Caco-2 (cell line): ENCODE results near the gene ANKFY1. TPM values are rescaled to one million over a fixed set of nuclear protein-coding genes. Genes with fewer than 3 reads are reported as not detected.

Experiments
- BruUV-seq: library from RNA; stranded (reverse); fragments of 400-500 nt; replicated peaks from 2 replicates; lab custom pipeline; 2021; lab: Mats Ljungman, UMichigan
- CTCF ChIA-PET: fragments of 300-600 bp; sonication (Branson Sonifier 250); formaldehyde crosslinking; loops from one replicate; lab custom pipeline; 2022; ENCODE audit warnings: antibody characterized with exemption; lab: Charles Lee
- POLR2A ChIA-PET: fragments of 300-600 bp; sonication (Branson Sonifier 250); formaldehyde crosslinking; loops from one replicate; lab custom pipeline; 2022; ENCODE audit warnings: antibody characterized with exemption; lab: Charles Lee
- DNase-seq, 2 experiments: peaks; one replicate each; pipeline versions ENCODE4 v3.0.0 to v3.0.0-alpha.2; 2020 to 2022
- H3K27me3 ChIP-seq: replicated peaks from 2 replicates; pipeline ENCODE4 v1.6.0; 2011; ENCODE audit warnings: low read length; ENCODE audit not compliant: control insufficient read depth, insufficient read depth
- H3K36me3 ChIP-seq: 2 replicates; pipeline ENCODE4 v1.5.1; 2011; ENCODE audit warnings: low read length; ENCODE audit not compliant: control insufficient read depth, insufficient read depth
- H3K4me1 ChIP-seq: fragments of 250-450 bp; sonication (Bioruptor Pico); 2 replicates; pipeline ENCODE4 v1.5.1; 2020; ENCODE audit warnings: mild to moderate bottlenecking
- H3K4me3 ChIP-seq: 2 replicates; pipeline ENCODE4 v1.5.1; 2011; ENCODE audit warnings: low read depth, mild to moderate bottlenecking, control low read depth, low read length
- H3K9me3 ChIP-seq: fragments of 250-450 bp; sonication (Bioruptor Pico); 2 replicates; pipeline ENCODE4 v1.5.1; 2020; ENCODE audit warnings: mild to moderate bottlenecking, moderate library complexity
- H3K27ac Mint-ChIP-seq: one replicate; pipeline ENCODE4 v1.8.0; 2022; ENCODE audit warnings: mixed read lengths; ENCODE audit not compliant: unreplicated experiment
- H3K27me3 Mint-ChIP-seq: one replicate; pipeline ENCODE4 v1.8.0; 2022; ENCODE audit warnings: mixed read lengths; ENCODE audit not compliant: insufficient read depth, unreplicated experiment
- H3K36me3 Mint-ChIP-seq: one replicate; pipeline ENCODE4 v1.8.0; 2022; ENCODE audit warnings: mild to moderate bottlenecking, mixed read lengths; ENCODE audit not compliant: insufficient read depth, unreplicated experiment
- H3K4me1 Mint-ChIP-seq: one replicate; pipeline ENCODE4 v1.8.0; 2022; ENCODE audit warnings: low read depth, mixed read lengths; ENCODE audit not compliant: unreplicated experiment
- H3K4me3 Mint-ChIP-seq: one replicate; pipeline ENCODE4 v1.8.0; 2022; ENCODE audit warnings: mild to moderate bottlenecking, moderate library complexity, mixed read lengths; ENCODE audit not compliant: unreplicated experiment
- H3K9me3 Mint-ChIP-seq: one replicate; pipeline ENCODE4 v1.8.0; 2022; ENCODE audit warnings: mixed read lengths; ENCODE audit not compliant: unreplicated experiment
- intact Hi-C: fragments of 100-400 bp; cut with micrococcal nuclease; formaldehyde crosslinking; loops from one replicate; pipeline ENCODE4 v1.10.0; 2022; ENCODE audit not compliant: unreplicated experiment
- total RNA-seq: library from RNA; stranded (reverse); gene quantifications from 2 replicates; pipeline ENCODE4 v1.2.3, GENCODE V29; 2022
- TF ChIP-seq, protein P1 (sequence below), 2 experiments: fragments of 200-600 bp in 1 of 2; IDR thresholded peaks; 1 replicate in 1 of 2; 2 replicates in 1 of 2; pipeline versions ENCODE4 v1.5.1 to v1.8.0; 2011 to 2022; ENCODE audit warnings: antibody characterized with exemption in 1 of 2, control low read depth in 1 of 2, inconsistent platforms in 1 of 2, low read depth in 1 of 2, low read length in 1 of 2, mild to moderate bottlenecking in 1 of 2, moderate library complexity in 1 of 2; ENCODE audit not compliant: insufficient read depth in 1 of 2, severe bottlenecking in 1 of 2, unreplicated experiment in 1 of 2

The ANKFY1 gene
- total RNA-seq, 1 experiment from 2014 or later = 25.0 TPM

DNA sequence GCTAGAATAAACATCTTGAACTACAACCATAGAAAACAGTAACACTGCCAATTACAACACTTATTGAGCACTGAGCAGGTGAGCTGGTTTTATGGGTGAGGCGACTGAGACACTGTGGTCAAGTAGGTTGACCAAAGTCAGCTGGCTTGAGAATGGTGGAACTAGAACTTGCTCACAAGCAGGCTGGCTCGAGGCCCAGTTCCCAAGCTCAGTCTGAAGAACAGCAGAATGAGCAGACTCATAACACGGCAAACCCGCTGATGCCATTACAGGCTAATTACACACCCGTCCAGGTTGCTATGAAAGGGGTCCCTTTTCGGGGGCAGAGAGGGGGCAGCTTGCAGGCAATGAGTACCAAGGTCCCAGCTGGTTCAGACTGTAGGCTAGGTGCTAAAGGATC, 127.4 kb downstream of the ANKFY1 start:
- Mint-ChIP-seq H3K36me3 (no peaks in the 10 kb centered on the region), H3K27me3 (no peaks in the 10 kb centered on the region), H3K4me1 (peaks cover 13% of the 10 kb centered on the region), H3K9me3 (no peaks in the 10 kb centered on the region), H3K4me3 (no peak overlapping the region), H3K27ac (no peak overlapping the region)
- peaks cover 4% of the 10 kb centered on the region for H3K4me1 ChIP-seq
- H3K27me3 ChIP-seq = no peaks in the 10 kb centered on the region
- no peaks in the 10 kb centered on the region for H3K36me3 ChIP-seq
- H3K9me3 ChIP-seq = no peaks in the 10 kb centered on the region
- CTCF ChIA-PET = no interaction called here
- no peak overlapping the region for H3K4me3 ChIP-seq
- TF ChIP-seq, protein P1, sequence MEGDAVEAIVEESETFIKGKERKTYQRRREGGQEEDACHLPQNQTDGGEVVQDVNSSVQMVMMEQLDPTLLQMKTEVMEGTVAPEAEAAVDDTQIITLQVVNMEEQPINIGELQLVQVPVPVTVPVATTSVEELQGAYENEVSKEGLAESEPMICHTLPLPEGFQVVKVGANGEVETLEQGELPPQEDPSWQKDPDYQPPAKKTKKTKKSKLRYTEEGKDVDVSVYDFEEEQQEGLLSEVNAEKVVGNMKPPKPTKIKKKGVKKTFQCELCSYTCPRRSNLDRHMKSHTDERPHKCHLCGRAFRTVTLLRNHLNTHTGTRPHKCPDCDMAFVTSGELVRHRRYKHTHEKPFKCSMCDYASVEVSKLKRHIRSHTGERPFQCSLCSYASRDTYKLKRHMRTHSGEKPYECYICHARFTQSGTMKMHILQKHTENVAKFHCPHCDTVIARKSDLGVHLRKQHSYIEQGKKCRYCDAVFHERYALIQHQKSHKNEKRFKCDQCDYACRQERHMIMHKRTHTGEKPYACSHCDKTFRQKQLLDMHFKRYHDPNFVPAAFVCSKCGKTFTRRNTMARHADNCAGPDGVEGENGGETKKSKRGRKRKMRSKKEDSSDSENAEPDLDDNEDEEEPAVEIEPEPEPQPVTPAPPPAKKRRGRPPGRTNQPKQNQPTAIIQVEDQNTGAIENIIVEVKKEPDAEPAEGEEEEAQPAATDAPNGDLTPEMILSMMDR (IDR thresholded peaks at IDR 0.05; ENCODE audit: insufficient read depth in 1 of 2, low read depth in 1 of 2, low read length in 1 of 2, severe bottlenecking in 1 of 2, unreplicated experiment in 1 of 2) = no peak
- intact Hi-C loops = no loop called here
- POLR2A ChIA-PET = no interaction called here
- no TSS peak for BruUV-seq
- DNase-seq = no peak

DNA sequence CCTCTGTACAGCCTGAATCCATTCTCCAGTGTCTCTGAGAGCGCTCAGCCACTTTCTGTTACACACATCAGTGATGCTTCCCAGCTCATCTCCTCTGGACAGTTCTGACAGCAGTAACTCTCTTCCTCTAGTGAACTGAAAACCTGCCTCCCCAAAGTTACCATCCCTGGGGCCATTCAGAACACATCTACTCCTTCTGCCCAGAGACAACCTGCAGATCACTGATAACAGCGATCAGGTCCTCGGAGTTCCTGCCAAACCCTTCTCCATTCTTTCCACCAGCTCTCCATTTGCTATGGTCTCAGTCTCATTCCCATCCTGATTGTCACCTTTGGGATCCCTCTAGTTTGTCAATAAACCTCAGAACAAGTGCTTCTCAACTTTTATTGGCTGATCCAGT, 128.3 kb downstream of the ANKFY1 start:
- no peaks in the 10 kb centered on the region for H3K9me3 Mint-ChIP-seq
- intact Hi-C loops = no loop called here
- H3K4me3 ChIP-seq = no peak overlapping the region
- ChIA-PET POLR2A (no interaction called here), CTCF (no interaction called here)
- peaks cover 12% of the 10 kb centered on the region for H3K4me1 Mint-ChIP-seq
- no peak overlapping the region for H3K4me3 Mint-ChIP-seq
- no peaks in the 10 kb centered on the region for H3K27me3 ChIP-seq
- no peak for DNase-seq
- H3K36me3 Mint-ChIP-seq = peaks cover 5% of the 10 kb centered on the region
- H3K4me1 ChIP-seq = peaks cover 4% of the 10 kb centered on the region
- no peaks in the 10 kb centered on the region for H3K9me3 ChIP-seq
- no TSS peak for BruUV-seq
- H3K27me3 Mint-ChIP-seq = no peaks in the 10 kb centered on the region
- TF ChIP-seq, protein P1 (IDR thresholded peaks at IDR 0.05; ENCODE audit: insufficient read depth in 1 of 2, low read depth in 1 of 2, low read length in 1 of 2, severe bottlenecking in 1 of 2, unreplicated experiment in 1 of 2) = no peak
- H3K36me3 ChIP-seq = no peaks in the 10 kb centered on the region
- H3K27ac Mint-ChIP-seq = no peak overlapping the region

DNA sequence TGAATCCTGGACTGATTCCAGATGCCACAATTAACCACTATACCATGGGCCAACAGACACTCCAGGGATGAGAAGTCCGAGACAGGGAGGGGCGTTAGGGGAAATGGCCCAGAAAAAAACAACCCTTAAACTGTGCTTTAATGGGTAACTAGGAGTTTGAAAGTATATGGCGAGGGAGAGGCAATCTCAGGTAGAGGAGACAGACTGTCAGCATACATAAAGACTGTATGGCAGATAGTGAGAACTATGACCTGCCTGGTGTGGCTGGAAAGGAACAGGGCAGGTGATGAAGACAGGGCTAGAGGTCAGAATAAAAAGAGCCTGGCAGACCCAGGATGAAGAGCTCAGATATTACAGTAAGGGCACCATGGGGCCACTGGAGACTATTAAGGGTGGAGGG, 129.1 kb downstream of the ANKFY1 start:
- Mint-ChIP-seq H3K9me3 (no peaks in the 10 kb centered on the region), H3K4me1 (peaks cover 6% of the 10 kb centered on the region), H3K36me3 (peaks cover 10% of the 10 kb centered on the region), H3K27me3 (no peaks in the 10 kb centered on the region), H3K4me3 (no peak overlapping the region), H3K27ac (no peak overlapping the region)
- BruUV-seq = no TSS peak
- no peak for DNase-seq
- ChIA-PET CTCF (no interaction called here), POLR2A (no interaction called here)
- no peaks in the 10 kb centered on the region for H3K9me3 ChIP-seq
- TF ChIP-seq, protein P1 (IDR thresholded peaks at IDR 0.05; ENCODE audit: insufficient read depth in 1 of 2, low read depth in 1 of 2, low read length in 1 of 2, severe bottlenecking in 1 of 2, unreplicated experiment in 1 of 2) = no peak
- H3K4me1 ChIP-seq = peaks cover 4% of the 10 kb centered on the region
- no peaks in the 10 kb centered on the region for H3K27me3 ChIP-seq
- intact Hi-C loops = no loop called here
- H3K4me3 ChIP-seq = no peak overlapping the region
- no peaks in the 10 kb centered on the region for H3K36me3 ChIP-seq
